ENCODE measurements around the gene FOXN4. TPM values are rescaled to one million over a fixed set of nuclear protein-coding genes. Genes with fewer than 3 reads are reported as not detected.

Gene FOXN4
- total RNA-seq, 4 donors from 2014 or later, result not detected

DNA sequence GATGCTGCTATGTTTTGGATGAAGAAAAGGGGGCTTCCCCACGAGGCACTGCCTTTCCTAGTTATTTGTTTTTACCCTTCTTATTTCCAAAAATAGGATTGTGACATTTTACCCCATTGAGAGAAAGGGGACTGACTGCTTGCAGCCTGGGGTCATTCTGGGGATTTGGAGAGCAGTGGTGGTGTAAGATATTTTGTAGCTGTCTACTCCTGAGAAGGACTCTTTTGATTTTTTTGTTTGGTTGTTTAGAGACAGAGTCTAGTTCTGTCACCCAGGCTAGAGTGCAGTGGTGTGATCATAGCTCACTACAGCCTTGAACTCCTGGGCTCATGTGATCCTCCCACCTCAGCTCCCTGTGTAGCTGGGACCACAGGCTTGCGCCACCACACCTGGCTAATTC, 78.9 kb downstream of the FOXN4 start:
- H3K27ac ChIP-seq, result no peak overlapping the region
- 64 to 71% methylated on average over 2 of the region's 2 CpGs for WGBS, 2 donors
- H3K9me3 ChIP-seq, result no peaks in the 10 kb centered on the region
- TF ChIP-seq CTCF (IDR thresholded peaks at IDR 0.05), result no peak
- H3K36me3 ChIP-seq, result peaks cover 7 to 100% (median 33%) of the 10 kb centered on the region in 3 donors
- no peak for DNase-seq (ENCODE audit: low spot score in 2 of 2)
- no peaks in the 10 kb centered on the region for H3K27me3 ChIP-seq
- H3K4me3 ChIP-seq, result no peak overlapping the region
- no peaks in the 10 kb centered on the region for H3K4me1 ChIP-seq

DNA sequence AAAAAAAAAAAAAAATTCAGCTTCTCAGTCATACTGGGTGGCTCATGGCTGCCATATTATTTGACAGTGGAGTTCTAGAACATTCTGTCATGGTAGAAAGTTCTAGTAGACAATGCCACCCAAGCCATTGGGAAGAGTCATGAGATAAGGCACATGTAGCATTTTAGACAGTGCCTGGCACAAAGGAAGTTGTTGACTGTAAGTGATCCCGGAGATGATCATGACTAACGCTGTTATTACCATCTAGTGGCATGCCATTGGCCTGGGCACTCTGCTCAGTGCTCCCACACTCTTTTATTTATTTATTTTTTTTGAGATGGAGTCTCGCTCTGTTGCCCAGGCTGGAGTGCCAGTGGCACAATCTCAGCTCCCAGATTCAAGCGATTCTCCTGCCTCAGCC, 80.4 kb downstream of the FOXN4 start:
- Histone ChIP-seq H3K27me3 (no peaks in the 10 kb centered on the region), H3K27ac (no peak overlapping the region), H3K4me1 (no peaks in the 10 kb centered on the region), H3K4me3 (no peak overlapping the region), H3K36me3 (peaks cover 9 to 100% (median 36%) of the 10 kb centered on the region in 3 donors), H3K9me3 (no peaks in the 10 kb centered on the region)
- no peak for TF ChIP-seq POLR2A (IDR thresholded peaks at IDR 0.05)
- TF ChIP-seq EP300 (IDR thresholded peaks at IDR 0.05), result no peak
- no peak for TF ChIP-seq CTCF (IDR thresholded peaks at IDR 0.05)
- 95 to 96% methylated on average over 4 of the region's 4 CpGs for WGBS, 2 donors
- no peak for DNase-seq (ENCODE audit: low spot score in 2 of 2)

Other genes starting within 250 kb of the FOXN4 start
- gene ALKBH2, start 215.8 kb downstream of the FOXN4 start, total RNA-seq, result 10 to 100 TPM in 3 of 4 donors, 1 to 10 TPM in 1; 9.2 to 41.4 (median 17.5) TPM
- gene UNG, start 211.7 kb downstream of the FOXN4 start, total RNA-seq, result 10 to 100 TPM; 17.4 to 26.9 (median 21.3) TPM
- gene ACACB, start 192.7 kb downstream of the FOXN4 start, total RNA-seq, result 100 to 1,000 TPM; 402 to 560 (median 525) TPM
- gene MYO1H, start 38.6 kb upstream of the FOXN4 start, total RNA-seq, result under 1 TPM in 1 of 4 donors, not detected in 3; 0.20 TPM
- 10 to 100 TPM; 58.6 to 77.7 (median 67.2) TPM for gene KCTD10, start 168.0 kb upstream of the FOXN4 start, total RNA-seq
- gene UBE3B, start 168.3 kb upstream of the FOXN4 start, total RNA-seq, result 10 to 100 TPM; 51.0 to 93.5 (median 78.9) TPM

Data from tibial nerve (tissue), 4 donors.